ENCODE results near the gene OSBPL8. TPM values are rescaled to one million over a fixed set of nuclear protein-coding genes. Genes with fewer than 3 reads are reported as not detected.
"Not testable (repeated sequence)": the region's sequence is repeated elsewhere in the genome, so short reads cannot be mapped to it uniquely, and the experiment has no call there.

The OSBPL8 gene
- total RNA-seq, 1 donor from 2014 or later: 62.2 TPM

DNA sequence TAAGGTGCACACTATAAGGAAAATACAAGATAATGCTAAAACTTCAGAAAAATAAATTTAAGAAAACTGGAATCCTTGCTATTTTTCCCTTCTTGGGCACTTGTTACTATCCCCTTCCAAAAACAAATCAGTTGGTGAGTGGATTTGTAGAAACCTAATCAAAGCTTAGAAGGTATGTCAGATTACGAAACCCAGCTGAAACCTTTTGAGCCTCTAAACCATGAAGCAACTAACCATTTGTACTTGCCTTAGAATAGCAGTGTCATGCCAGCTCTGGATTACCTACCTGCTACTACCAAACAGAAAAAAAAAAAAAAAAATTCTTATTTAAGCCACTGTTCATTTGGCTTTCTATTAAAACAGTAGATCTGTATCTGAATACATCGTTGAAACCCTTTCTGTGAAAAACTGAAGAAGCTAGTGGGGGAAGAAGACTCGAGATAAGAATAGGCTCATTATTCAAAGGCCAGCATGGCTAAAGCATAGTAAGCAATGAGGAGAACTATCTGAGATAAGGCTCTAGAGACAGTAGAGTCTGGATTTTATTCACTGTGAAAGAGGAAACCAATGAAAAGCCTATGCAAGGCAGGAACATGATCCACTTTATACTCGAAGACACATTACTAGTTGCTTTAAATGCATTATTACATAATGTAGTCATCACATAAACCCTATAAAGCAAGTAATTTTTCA lies 30.2 kb downstream of the OSBPL8 start:
- DNase-seq (ENCODE audit: low spot score): no peak

DNA sequence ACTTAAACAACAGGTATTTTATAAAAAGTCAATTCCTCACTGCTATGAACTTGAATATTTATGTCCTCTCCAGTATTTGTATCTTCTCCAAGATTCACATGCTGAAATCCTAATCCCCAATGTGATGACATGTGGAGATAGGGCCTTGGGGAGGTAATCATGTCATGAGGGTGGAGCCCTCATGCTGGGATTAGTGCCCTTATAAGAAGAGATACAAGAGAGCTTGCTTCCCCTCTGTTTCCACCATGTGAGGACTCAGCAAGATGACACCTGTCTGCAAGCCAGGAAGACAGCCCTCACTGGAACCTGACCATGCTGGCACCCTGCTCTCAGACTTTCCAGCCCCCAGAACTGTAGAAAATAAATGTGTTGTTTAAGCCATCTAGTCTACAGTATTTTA lies 36.2 kb downstream of the OSBPL8 start:
- DNase-seq (ENCODE audit: low spot score): no peak

DNA sequence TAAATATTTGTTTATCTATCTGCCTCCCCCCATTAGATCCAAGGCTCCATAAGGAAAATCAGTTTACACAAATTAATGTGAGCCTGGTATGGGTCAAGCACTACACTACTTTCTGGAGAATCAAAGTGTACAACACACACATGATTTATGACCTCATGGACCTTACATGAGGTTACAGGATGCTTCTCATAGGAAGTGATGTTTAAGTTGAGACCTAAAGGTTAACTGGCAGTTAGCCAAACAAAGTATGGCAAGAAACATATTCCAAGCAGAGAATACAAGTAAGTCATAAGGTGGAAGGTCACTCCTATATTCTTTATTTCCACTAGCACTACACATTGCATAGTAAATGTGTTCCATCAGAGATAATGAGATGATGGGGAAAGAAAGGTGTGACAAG lies 39.2 kb downstream of the OSBPL8 start:
- DNase-seq (ENCODE audit: low spot score): no peak

DNA sequence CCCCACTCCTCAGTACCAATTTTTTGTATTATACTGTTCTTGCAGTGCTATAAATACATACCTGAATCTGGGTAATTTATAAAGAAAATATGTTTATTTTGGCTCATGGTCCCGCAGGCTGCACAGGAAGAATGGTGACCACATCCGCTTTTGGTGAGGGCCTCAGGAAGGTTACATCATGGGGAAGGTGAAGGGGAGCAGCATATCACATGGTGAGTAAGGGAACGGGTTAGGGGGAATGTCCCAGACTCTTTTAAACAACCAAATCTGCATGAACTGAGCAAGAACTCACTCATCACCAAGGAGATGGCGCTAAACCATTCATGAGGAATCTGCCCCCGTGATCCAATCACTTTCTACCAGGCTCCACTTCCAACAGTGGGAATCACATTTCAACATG lies 40.0 kb downstream of the OSBPL8 start:
- DNase-seq (ENCODE audit: low spot score): no peak

DNA sequence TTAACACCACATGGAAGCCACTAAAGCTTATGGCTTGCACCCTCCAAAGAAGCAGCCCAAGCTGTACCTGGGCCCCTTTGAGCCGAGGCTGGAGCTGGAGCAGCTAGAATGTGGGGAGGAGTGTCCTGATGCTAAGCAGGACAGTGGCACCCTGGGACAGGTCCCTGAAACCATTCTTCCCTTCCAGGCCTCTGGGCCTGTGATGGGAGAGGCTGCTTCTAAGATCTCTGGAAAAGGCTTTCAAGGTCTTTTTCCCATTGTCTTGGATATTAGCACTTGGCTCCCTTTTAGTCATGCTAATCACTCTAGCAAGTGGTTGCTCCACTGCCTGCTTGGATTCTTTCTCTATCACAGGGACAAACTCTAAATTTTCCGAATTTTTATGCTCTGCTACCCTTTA lies 40.9 kb downstream of the OSBPL8 start:
- DNase-seq (ENCODE audit: low spot score): no peak

DNA sequence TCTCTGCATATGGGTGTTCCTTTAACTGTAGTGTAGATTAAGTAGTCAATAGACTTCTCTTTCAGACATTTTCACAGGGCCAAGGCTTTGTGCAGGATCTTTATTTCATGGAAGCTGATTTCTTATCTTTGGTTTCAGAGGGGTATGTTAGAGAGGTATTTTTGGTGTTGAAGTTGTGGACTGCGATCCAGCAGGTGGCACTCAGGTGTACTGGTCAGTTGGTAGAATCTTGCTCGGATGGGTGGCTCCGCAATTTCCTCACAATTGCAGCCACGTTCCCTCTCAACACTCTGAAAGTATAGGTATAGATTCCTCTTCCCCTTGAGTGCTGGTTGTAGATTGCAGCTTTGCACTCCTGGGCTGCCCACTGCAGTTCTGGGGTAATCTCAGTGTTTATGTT lies 44.3 kb downstream of the OSBPL8 start:
- no peak for DNase-seq (ENCODE audit: low spot score)

DNA sequence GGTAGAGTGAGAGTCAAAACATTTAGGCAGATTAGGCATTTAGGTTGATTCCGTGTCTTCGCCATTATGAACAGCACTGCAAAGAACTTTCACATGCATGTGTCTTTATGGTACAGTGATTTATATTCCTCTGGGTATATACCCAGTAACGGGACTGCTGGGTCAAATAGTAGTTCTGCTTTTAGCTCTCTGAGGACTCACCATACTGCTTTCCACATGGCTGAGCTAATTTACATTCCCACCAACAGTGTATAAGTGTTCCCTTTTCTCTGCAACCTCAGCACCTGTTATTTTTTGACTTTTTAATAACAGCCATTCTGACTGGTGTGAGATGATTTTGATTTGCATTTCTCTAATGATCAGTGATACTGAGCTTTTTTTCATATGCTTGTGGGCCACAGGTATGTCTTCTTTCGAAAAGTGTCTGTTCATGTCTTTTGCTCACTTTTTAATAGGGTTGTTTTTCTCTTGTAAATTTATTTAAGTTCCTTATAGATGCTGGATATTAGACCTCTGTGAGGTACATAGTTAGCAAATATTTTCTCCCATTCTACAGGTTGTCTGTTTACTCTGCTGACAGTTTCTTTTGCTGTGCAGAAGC lies 48.4 kb downstream of the OSBPL8 start:
- not testable (repeated sequence) for DNase-seq (ENCODE audit: low spot score)

DNA sequence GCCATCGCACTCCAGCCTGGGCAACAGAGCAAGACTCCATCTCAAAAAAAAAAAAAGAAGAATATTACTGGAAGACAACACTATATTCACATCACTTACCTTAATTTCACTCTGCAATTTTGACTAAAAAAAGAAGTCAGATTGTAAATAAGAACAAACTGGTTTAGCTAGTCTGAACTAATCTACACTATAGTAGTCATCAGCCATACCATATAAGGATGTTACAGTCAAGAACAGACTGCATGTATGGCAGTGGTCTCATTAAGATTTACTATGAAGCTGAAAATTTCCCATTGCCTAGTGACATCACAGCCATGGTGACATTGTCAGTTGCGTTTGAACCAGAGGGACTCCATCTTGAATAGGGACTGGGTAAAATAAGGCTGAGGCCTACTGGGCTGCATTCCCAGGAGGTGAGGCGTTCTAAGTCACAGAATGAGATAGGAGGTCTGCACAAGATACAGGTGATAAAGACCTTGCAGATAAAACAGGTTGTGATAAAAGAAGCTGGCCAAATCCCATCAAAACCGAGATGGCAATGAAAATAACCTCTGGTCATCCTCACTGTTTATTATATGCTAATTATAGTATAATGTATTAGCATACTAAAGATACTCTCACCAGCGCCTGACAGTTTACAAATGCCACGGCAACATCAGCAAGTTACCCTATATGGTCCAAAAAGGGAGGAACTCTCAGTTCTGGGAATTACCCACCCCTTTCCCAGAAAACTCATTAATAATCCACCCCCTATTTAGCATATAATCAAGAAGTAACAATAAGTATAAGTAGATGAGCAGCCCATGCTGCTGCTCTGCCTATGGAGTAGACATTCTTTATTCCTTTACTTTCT lies 51.2 kb downstream of the OSBPL8 start:
- no peak for DNase-seq (ENCODE audit: low spot score)

DNA sequence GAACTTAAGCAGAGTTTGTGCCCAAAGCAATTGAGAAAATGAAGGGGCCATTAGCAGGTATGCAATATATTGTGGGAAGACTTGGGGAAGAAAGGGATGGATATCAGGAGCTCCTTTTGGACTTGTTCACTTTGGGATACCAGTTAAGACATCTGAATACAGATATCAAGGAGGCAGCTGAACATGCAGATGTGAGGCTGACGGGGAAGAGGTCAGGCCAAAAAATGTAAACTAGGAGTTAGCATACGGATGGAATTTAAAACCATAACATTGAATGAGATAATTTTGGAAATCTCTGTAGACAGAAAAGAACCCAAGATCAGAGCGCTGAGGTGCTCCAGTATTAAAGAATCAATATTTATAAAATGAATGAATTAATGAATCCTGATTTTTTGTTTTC lies 53.4 kb downstream of the OSBPL8 start:
- DNase-seq (ENCODE audit: low spot score): no peak

DNA sequence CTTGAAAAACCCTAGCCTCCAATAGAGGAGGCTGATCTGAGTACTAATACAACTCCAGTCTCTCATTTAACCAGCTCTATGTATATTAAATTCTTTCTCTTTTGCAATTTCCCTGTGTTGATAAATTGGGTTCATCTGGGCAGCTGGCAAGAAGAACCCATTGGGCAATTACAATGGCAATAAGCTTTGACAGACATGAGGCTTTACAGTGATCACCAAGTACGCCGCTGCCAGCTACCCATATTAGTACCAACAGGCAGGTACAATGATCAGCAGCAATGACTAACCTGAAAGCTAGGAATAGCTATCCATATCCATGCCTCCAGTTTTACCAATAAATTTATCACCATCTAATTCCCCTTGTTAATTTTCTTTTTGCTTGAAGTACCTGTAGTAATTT lies 54.5 kb downstream of the OSBPL8 start:
- DNase-seq (ENCODE audit: low spot score): no peak

DNA sequence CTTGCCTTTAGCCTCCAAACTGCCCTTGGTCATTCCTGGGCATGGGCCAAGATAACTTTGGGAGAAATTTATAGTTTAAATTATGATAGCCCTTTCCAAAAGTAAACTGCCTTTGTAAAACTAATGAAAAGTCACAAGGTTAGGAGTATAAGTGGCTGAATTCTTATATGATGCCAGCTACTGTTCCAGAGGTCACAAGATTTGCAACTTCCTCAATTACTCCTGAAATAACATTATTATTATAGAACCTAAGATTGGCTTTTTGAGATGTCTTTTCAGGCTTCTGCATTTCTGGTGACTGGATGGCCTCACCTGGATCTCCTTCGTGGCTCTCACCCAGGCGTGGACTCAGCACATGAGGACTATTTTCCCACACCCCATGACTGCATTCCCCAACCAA lies 55.0 kb downstream of the OSBPL8 start:
- no peak for DNase-seq (ENCODE audit: low spot score)

DNA sequence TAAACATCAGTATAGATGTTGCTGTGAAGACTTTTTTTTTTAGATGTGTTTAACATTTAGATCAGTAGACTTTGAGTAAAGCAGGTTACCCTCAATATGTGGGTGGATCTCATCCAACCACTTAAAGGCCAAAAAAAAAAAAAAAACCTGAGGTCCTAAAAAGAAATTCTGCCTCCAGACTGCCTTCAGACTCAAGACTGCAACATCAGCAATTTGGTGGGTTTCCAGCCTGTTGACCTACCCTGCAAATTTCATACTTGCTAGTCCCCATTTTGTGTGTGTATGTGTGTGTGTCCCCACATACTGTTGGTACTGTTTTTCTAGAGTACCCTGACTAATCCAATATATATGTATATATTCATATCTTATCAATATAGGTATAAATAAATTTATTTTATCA lies 55.6 kb downstream of the OSBPL8 start:
- no peak for DNase-seq (ENCODE audit: low spot score)

DNA sequence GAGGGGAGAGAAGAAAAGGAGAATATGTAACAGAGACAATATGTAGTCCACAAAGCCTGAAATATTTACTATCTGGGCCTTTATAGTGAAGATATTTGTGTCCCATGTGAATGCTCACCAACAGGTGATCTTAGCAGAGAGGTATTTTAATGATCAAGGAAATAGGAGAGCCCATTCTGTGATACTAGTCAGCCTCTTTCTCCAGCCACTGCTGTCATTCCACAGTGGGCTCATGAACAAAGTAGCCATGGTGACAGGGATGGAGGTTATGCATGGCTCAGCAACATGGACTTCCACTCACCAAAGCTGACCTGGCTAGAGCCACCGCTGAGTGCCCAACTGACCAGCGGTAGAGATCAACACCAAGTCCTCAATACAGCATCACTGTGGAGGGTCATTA lies 58.2 kb downstream of the OSBPL8 start:
- DNase-seq (ENCODE audit: low spot score): no peak

DNA sequence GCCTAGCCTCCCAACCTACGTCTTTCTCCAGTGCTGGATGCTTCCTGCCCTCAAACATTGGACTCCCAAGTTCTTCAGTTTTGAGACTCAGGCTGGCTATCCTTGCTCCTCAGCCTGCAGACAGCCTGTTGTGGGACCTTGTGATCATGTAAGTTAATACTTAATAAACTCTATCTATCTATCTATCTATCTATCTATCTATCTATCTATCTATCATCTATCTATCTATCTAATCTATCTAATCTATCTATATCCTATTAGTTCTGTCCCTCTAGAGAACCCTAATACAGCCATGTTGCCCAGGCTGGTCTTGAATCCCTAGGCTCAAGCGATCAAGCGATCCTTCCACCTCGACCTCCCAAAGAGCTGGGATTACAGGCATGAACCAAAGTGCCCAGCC lies 60.4 kb downstream of the OSBPL8 start:
- DNase-seq (ENCODE audit: low spot score): not testable (repeated sequence)

DNA sequence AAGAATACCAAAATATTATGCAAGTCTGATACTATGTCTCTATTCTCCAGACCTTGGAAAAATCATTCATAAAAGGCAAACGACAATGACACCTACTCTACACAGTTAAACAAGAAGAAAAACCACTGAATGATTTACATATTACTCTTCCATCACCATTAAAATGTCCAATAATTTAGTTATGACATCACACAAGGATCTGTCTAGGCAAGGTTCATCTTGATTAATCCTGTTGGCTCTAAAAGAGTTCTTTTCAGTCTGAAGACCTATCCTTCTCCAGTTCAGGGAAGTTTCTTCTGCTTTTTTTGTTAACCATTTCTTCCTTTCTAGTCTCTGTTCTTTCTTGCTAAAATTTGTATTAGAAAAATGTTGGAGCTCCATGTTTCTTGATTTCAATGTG lies 64.0 kb downstream of the OSBPL8 start:
- DNase-seq (ENCODE audit: low spot score): no peak

DNA sequence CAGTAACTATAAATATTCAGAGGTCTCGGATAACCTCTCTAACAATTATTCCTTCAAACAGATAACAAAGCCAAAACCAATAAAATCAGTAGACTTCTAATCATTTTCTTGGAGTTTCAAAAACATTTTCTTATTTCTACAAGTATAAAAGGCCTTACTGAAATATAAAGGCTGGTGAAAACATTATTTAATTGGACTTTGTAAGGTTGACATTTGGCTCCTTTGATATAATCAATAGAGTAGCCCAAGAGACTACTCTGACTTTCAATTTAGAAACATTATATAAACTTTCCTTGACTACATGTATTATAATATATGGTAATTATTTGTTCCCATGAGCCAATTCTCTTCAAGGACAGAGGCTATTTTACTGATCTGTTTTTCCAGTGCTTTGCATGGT lies 68.3 kb downstream of the OSBPL8 start:
- no peak for DNase-seq (ENCODE audit: low spot score)

DNA sequence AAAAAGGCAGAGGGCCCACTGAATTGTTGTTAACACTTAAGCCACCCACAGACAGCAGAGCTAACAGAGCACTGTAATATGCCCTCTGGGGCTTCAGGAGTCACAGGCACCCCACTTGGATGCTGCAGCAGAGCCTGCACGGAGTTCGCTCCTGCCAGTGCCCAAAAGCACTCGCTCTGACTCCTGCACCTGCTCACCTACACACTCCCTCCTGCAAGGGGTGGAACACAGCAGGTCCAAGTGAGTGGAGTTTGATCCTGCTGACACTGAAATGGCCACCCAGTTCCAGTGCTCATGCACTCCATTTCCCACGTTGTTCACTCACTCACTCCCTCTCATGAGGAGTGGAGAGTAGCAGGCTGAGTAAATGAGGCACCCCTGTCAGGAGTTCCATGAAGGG lies 68.8 kb downstream of the OSBPL8 start:
- no peak for DNase-seq (ENCODE audit: low spot score)

DNA sequence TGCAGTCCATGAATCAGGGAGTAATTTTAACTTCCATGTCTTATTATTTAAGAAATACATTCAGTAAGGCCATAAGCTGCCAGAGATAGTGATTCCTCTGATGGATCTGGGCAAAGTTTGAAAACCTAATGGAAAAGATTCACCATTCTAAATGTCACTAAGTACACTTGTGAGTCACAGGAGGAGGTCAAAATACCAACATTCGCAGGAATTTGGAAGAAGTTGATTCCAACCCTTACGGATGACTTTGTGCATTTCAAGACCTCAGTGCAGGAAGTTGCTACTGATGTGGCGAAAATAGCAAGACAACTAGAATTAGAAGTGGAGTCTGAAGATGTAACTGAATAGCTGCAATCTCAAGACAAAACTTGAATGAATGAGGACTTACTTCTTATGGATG lies 69.8 kb downstream of the OSBPL8 start:
- no peak for DNase-seq (ENCODE audit: low spot score)

DNA sequence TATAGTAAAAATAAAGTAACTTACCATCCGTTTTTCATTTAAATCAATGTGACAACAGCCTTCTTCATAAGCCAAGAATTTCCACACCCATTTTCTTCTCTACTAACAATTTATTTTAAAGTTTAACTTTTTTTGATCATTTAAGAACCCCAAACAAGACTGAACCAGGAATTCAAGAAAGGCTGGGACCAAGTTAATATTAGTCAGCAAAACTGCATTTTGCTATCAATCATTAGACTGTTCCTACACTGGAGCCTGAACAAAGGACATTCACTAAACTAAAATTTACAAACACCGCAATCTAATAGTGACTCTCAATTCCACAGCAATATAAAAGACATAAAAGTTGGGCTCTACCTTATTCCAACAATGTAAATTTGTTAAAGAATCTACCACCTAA lies 73.6 kb downstream of the OSBPL8 start:
- DNase-seq (ENCODE audit: low spot score): no peak

DNA sequence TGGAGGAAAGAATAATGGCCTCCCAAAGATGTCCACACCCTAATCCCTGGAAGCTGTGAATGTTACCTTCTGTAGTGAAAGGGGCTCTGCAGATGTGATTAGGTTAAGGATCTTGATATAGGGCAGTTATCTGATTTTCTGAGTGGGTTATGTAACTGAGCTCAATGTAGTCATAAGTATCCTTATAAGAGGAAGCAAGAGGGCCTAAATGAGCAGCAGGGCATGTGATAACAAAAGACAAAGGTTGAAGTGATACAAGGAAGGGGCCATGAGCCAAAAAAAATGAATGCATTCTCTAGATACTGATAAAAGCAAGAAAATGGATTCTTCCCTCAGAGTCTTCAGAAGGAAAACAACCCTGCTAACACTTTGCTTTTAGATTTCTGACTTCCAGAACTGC lies 78.8 kb downstream of the OSBPL8 start:
- no peak for DNase-seq (ENCODE audit: low spot score)

DNA sequence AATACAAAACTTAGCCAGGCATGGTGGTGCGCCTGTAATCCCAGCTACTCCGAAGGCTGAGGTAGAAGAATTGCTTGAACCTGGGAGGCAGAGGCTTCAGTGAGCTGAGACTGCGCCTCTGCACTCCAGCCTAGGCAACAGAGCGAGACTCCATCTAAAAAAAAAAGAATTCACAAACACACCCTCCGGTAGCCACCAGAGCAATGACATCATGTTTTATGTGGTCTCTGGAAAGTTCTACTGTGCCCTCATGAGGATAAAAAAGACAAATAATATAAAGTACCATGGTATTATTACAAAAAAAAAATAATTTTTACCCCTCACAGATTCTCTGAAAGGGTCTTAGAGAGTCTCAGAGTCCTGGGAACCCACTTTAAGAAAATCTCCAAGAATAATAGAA lies 81.5 kb downstream of the OSBPL8 start:
- DNase-seq (ENCODE audit: low spot score): no peak

DNA sequence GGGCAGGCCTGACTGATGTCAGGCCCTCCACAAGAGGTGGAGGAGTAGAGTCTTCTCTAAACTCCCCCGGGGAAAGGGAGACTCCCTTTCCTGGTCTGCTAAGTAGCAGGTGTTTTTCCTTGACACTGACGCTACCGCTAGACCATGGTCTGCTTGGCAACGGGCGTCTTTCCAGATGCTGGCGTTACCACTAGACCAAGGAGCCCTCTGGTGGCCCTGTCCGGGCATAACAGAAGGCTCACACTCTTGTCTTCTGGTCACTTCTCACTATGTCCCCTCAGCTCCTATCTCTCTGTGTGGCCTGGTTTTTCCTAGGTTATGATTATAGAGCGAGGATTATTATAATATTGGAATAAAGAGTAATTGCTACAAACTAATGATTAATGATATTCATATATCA lies 86.7 kb downstream of the OSBPL8 start:
- DNase-seq (ENCODE audit: low spot score): not testable (repeated sequence)

DNA sequence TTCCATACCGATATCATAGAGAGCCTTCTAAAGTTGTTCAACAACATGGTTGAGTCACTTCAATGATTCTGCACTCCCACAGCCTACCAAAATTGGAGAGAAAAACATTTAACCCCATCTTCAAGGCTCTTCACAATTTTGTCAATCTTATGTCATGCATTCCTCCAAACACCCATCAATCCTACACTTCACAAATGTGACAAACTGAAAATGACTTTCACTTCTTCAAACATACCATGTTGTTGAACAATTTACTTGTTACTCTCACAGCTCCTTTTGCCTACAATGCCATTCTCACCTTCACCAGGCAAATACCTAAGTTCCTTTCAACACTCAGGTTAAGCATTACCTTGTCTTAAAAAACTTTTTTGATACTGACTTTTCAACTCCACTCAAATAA lies 88.0 kb downstream of the OSBPL8 start:
- no peak for DNase-seq (ENCODE audit: low spot score)

Measured in mucosa of gallbladder (tissue), 1 donor.